Prostate gland (tissue), 2 donors: Measurements from ENCODE around the gene ADGRL1. TPM values are rescaled to one million over a fixed set of nuclear protein-coding genes. Genes with fewer than 3 reads are reported as not detected.

Source experiments
- DNase-seq: peaks from one replicate; pipeline ENCODE4 v3.0.0-alpha.2; 2019; ENCODE audit warnings: low spot score
- H3K27ac ChIP-seq, 2 donors: fragments of 200-600 bp; sonication (generic); 2 replicates each; pipeline ENCODE4 v1.5.1; 2017 to 2019
- H3K27me3 ChIP-seq: fragments of 200-600 bp; sonication (generic); replicated peaks from 2 replicates; pipeline ENCODE4 v1.5.1; 2019; ENCODE audit not compliant: insufficient read depth
- H3K36me3 ChIP-seq, 2 donors: fragments of 200-600 bp; sonication (generic); 1 replicate in 1 of 2; 2 replicates in 1 of 2; pipeline versions ENCODE4 v1.5.1 to v1.8.1; 2017 to 2019
- H3K4me1 ChIP-seq: fragments of 200-600 bp; sonication (generic); replicated peaks from 2 replicates; pipeline ENCODE4 v1.5.1; 2019
- H3K4me3 ChIP-seq, 2 donors: fragments of 200-600 bp; sonication (generic); 2 replicates each; pipeline ENCODE4 v1.5.1; 2017 to 2019
- H3K9me3 ChIP-seq: fragments of 200-600 bp; sonication (generic); 2 replicates; pipeline ENCODE4 v1.5.1; 2017
- CTCF ChIP-seq, 4 experiments: fragments of 200-600 bp in 2 of 4; fragments of 450-650 bp in 2 of 4; sonication (generic) in 2 of 4; IDR thresholded peaks; 1 replicate in 3 of 4; 2 replicates in 1 of 4; pipeline ENCODE4 v1.5.1; 2016 to 2019; ENCODE audit warnings: antibody characterized with exemption in 4 of 4, mild to moderate bottlenecking in 2 of 4, moderate library complexity in 2 of 4
- POLR2A ChIP-seq: fragments of 450-650 bp; IDR thresholded peaks from one replicate; pipeline ENCODE4 v1.6.1; 2016; ENCODE audit warnings: antibody characterized with exemption, mild to moderate bottlenecking
- POLR2AphosphoS5 ChIP-seq: sonication (generic); formaldehyde crosslinking; IDR thresholded peaks from one replicate; pipeline ENCODE4 v1.6.1; 2017; ENCODE audit warnings: antibody characterized with exemption
- WGBS: methylation state at CpG from one replicate; pipeline ENCODE4 v1.1.5; 2018; 5-methylcytosine and 5-hydroxymethylcytosine counted together
- intact Hi-C: fragments of 100-400 bp; cut with DNase I; formaldehyde crosslinking; loops from one replicate; pipeline ENCODE4 v1.14.2; 2022
- total RNA-seq, 2 donors: library from RNA; depleted of rRNA; stranded (reverse); fragments of >200 nt; gene quantifications; one replicate each; pipeline ENCODE4 v1.1.0, GENCODE V29; 2016

ADGRL1 gene
- total RNA-seq, 2 donors from 2014 or later, result 13.0 to 44.1 TPM

- no peak overlapping the region for H3K4me3 ChIP-seq
- WGBS, result 57% methylated on average over 12 of the region's 12 CpGs
- no peaks in the 10 kb centered on the region for H3K9me3 ChIP-seq
- TF ChIP-seq CTCF (IDR thresholded peaks at IDR 0.05), result no peak
- TF ChIP-seq POLR2A, result no peak
- H3K27me3 ChIP-seq, result no peaks in the 10 kb centered on the region
- no peaks in the 10 kb centered on the region for H3K4me1 ChIP-seq
- no peak overlapping the region for H3K27ac ChIP-seq
- intact Hi-C loops, result no loop called here
- no peaks in the 10 kb centered on the region for H3K36me3 ChIP-seq
- DNase-seq, result no peak
Observed at GRCh38 chr19:14166999-14167575, 38.9 kb downstream of the ADGRL1 start.

GRCh38 chr19:14165990-14166830, 39.8 kb downstream of the ADGRL1 start:
- intact Hi-C loops, result no loop called here
- Histone ChIP-seq H3K27ac (no peak overlapping the region), H3K9me3 (no peaks in the 10 kb centered on the region)

GRCh38 chr19:14164724-14165493, 41.1 kb downstream of the ADGRL1 start:
- Histone ChIP-seq H3K4me1 (no peaks in the 10 kb centered on the region), H3K27ac (no peak overlapping the region), H3K36me3 (no peaks in the 10 kb centered on the region), H3K9me3 (no peaks in the 10 kb centered on the region), H3K4me3 (no peak overlapping the region), H3K27me3 (no peaks in the 10 kb centered on the region)
- intact Hi-C loops, result no loop called here
- no peak for DNase-seq
- no peak for TF ChIP-seq CTCF (IDR thresholded peaks at IDR 0.05)
- TF ChIP-seq POLR2A, result no peak
- no peak for TF ChIP-seq POLR2AphosphoS5
- WGBS, result 79% methylated on average over 16 of the region's 16 CpGs

More at GRCh38 chr19:14165990-14166830, 39.8 kb downstream of the ADGRL1 start:
- DNase-seq, result no peak
- no peak overlapping the region for H3K4me3 ChIP-seq
- no peaks in the 10 kb centered on the region for H3K27me3 ChIP-seq
- H3K4me1 ChIP-seq, result no peaks in the 10 kb centered on the region
- WGBS, result 73% methylated on average over 20 of the region's 20 CpGs
- no peak for TF ChIP-seq POLR2AphosphoS5
- no peak for TF ChIP-seq CTCF (IDR thresholded peaks at IDR 0.05)
- TF ChIP-seq POLR2A, result no peak
- no peaks in the 10 kb centered on the region for H3K36me3 ChIP-seq

- H3K27ac ChIP-seq, result no peak overlapping the region
- no peaks in the 10 kb centered on the region for H3K27me3 ChIP-seq
- no peak overlapping the region for H3K4me3 ChIP-seq
- intact Hi-C loops, result no loop called here
- 71% methylated on average over 11 of the region's 11 CpGs for WGBS
- DNase-seq, result no peak
- H3K36me3 ChIP-seq, result no peaks in the 10 kb centered on the region
- TF ChIP-seq POLR2AphosphoS5, result no peak
- no peak for TF ChIP-seq POLR2A
- TF ChIP-seq CTCF (IDR thresholded peaks at IDR 0.05), result no peak
- no peaks in the 10 kb centered on the region for H3K9me3 ChIP-seq
- no peaks in the 10 kb centered on the region for H3K4me1 ChIP-seq
Observed at GRCh38 chr19:14164082-14164481, 41.9 kb downstream of the ADGRL1 start.
